ENCODE measurements around the gene KDM4F.
A peak's percentile ranks its signal among the peaks of the same experiment; 100 is the strongest.

The KDM4F gene

DNA sequence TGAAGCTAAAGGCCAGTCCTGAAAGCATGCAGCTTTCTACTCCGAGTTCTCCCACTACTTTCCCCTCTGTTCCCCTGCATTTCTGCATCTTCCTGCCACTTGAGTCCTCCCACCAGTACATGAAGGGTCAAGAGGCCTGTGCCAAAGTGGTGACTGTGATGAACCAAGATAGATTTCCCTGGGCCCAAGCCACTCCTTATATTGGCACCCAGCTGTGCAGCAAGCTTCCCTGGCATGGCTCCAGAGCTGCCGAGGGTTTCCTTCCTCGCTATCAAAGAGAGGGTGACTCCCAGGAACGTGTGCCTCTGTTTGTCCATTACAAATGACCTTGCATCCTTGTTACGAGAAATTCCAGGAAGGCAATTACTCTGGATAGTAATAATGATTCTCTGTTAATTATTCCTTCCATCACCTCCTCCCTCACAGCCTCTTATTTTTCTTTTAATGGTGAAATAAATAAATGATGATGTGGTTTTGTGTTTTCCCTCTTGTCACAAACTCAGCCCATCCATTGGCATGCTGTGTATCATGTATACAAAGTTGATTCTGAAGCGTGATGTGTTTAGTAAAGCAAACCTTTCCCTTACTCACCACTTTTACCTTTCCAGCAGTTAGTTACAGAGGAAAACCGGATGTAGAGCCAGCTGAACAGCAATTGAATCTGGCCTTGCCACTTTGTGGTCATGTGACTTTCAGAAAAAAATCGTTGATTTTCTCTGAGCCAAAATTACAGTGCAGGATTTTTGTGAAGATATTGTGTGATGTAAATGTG lies 25.8 kb downstream of the KDM4F start:
- TF ChIP-seq, protein P1, sequence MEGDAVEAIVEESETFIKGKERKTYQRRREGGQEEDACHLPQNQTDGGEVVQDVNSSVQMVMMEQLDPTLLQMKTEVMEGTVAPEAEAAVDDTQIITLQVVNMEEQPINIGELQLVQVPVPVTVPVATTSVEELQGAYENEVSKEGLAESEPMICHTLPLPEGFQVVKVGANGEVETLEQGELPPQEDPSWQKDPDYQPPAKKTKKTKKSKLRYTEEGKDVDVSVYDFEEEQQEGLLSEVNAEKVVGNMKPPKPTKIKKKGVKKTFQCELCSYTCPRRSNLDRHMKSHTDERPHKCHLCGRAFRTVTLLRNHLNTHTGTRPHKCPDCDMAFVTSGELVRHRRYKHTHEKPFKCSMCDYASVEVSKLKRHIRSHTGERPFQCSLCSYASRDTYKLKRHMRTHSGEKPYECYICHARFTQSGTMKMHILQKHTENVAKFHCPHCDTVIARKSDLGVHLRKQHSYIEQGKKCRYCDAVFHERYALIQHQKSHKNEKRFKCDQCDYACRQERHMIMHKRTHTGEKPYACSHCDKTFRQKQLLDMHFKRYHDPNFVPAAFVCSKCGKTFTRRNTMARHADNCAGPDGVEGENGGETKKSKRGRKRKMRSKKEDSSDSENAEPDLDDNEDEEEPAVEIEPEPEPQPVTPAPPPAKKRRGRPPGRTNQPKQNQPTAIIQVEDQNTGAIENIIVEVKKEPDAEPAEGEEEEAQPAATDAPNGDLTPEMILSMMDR (IDR thresholded peaks at IDR 0.05; ENCODE audit: low read length, missing control alignments) = no peak
- H3K4me3 ChIP-seq (replicated peaks; ENCODE audit: low read depth, low read length) = no peak overlapping the region
- peak; percentile 53 for DNase-seq (ENCODE audit: low read depth)

DNA sequence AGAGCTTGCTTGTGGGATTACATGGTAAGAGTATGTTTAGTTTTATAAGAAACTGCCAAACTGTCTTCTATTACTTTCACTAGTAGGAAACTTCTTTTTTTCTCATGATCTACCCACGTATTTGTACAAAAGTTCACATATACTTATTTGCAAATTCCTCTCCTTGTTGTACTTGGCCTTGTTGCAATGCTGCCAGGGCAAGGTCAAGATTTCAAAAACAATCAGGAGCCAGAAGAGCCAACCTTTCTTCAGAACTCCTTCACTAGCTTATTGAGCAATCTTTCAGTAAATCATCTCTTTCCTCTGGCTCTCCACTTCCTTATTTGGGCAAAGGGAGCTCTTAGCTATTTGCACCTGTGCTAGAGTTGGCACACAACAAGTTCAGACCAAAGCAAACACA lies 27.2 kb downstream of the KDM4F start:
- TF ChIP-seq, protein P1 (IDR thresholded peaks at IDR 0.05; ENCODE audit: low read length, missing control alignments) = no peak
- peak; percentile 97 for DNase-seq (ENCODE audit: low read depth)
- H3K4me3 ChIP-seq (replicated peaks; ENCODE audit: low read depth, low read length) = no peak overlapping the region

DNA sequence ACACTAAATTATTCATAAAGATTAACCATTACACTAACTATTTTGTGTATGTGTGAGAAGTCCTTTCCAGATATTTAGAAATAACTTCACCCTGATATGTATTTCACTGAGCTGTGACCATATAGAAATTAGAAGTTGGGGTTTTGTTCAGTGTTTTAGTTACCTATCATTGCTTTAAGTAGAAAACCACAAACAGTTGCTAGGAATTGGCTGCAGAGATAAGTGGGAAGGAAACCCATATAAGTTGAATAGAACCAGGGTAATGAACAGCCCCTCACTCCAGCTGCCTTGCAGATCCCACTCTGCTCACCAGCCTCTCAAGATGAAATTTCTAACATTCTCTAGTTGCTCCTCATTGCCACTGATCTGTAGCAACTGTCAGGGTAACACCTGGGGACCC lies 27.8 kb downstream of the KDM4F start:
- TF ChIP-seq, protein P1 (IDR thresholded peaks at IDR 0.05; ENCODE audit: low read length, missing control alignments) = no peak

DNA sequence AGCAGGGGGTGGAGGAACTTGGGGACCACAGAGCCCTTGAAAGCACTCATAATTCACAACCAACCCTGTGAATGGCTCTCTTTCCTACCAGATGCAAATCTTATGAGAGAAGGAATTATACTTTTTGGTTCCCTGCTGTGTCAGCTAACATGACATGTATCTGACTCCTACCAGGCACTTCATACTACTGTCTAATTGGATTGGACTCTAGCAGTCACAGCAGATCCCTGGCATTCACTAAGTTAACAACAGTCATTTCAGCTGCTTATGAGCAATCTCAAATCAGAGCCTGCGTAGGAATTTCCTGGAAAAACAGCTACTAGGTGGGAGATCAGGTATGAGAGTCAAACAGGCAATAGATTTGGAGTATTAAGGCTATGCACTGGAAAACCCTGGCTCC lies 29.3 kb downstream of the KDM4F start:
- no peak overlapping the region for H3K4me3 ChIP-seq (replicated peaks; ENCODE audit: low read depth, low read length)
- no peak for DNase-seq (ENCODE audit: low read depth)
- TF ChIP-seq, protein P1 (IDR thresholded peaks at IDR 0.05; ENCODE audit: low read length, missing control alignments) = no peak

More for the DNA sequence above, 27.8 kb downstream of the KDM4F start:
- no peak overlapping the region for H3K4me3 ChIP-seq (replicated peaks; ENCODE audit: low read depth, low read length)
- no peak for DNase-seq (ENCODE audit: low read depth)

DNA sequence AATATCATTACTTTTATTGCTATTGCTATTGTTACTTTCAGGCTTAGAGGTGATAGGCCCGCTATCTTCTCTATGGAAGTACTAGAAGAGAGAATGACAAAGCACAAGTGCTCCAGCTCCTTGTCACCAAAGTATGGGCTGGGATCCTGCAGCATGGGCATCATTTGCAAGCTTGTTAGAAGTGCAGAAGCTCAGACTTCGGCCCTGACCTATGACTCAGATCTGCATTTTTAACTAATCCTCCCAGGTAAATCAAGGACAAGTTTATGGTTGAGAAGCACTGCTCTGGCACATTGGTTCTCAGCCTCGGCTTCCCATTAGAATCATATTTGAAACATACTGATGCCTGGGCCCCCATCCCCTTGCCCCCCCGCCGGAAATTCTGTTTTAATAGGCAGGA lies 31.8 kb downstream of the KDM4F start:
- DNase-seq (ENCODE audit: low read depth) = no peak
- no peak overlapping the region for H3K4me3 ChIP-seq (replicated peaks; ENCODE audit: low read depth, low read length)
- TF ChIP-seq, protein P1 (IDR thresholded peaks at IDR 0.05; ENCODE audit: low read length, missing control alignments) = no peak

DNA sequence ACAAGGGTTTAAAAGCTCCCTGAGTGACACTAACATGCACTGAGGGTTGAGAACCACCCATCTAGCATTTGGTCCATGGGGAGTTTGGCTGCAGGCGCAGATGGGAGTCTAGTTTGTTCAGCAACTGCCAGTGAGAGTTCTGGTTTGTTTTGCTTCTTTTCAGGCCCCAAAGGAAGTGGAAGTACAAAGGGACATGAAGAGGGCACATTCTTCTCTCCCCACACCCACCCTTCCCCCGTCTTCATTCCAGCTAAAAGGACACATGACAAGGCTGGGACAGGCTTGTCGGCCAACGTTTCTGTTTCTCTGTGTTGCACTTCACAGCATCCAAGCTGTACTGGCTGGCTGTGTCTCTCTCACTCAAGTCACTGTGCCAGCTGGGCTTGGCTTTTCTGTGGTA lies 32.2 kb downstream of the KDM4F start:
- peak; percentile 51 for DNase-seq (ENCODE audit: low read depth)
- H3K4me3 ChIP-seq (replicated peaks; ENCODE audit: low read depth, low read length) = no peak overlapping the region
- TF ChIP-seq, protein P1 (IDR thresholded peaks at IDR 0.05; ENCODE audit: low read length, missing control alignments) = no peak

DNA sequence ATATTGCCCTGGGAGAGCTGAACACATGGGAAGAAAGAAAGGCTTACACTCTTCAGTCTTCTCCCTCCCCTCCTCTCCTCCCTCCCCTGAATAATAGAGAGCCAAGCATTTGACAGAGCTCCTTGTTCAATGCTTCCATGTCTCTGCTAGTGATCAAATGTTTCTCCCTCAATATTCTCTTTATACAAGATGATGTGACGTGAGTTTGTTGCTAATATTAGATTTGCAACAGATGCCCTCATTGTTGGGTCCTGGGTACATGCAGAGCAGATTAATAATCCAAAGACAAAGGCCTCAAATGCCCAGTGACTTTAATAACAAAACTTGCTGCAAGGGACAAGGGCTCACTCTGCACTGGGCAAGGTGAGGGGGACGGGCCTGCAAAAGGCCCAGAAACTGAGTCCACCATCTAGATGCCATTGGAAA lies 33.4 kb downstream of the KDM4F start:
- TF ChIP-seq, protein P1 (IDR thresholded peaks at IDR 0.05; ENCODE audit: low read length, missing control alignments) = no peak

More for the DNA sequence above, 33.4 kb downstream of the KDM4F start:
- H3K4me3 ChIP-seq (replicated peaks; ENCODE audit: low read depth, low read length) = no peak overlapping the region
- no peak for DNase-seq (ENCODE audit: low read depth)

Measured in fibroblast of pulmonary artery (primary cell).